Measurements from ENCODE around the gene BTN1A1.

The BTN1A1 gene

GRCh38 chr6:26537160-26537845 is 37.2 kb downstream of the BTN1A1 start (continued):
- TF ChIP-seq ZBTB26 (tag by site-specific recombination; optimal IDR thresholded peaks at IDR 0.05) (peak; percentile 77), ZSCAN5A (tag by site-specific recombination; IDR thresholded peaks at IDR 0.05) (peak; percentile 80), SP3 (tag by site-specific recombination; IDR thresholded peaks at IDR 0.05) (peak; percentile 63), ZNF16 (tag by site-specific recombination; IDR thresholded peaks at IDR 0.05; ENCODE audit: low read depth) (no peak), KLF8 (tag by site-specific recombination; IDR thresholded peaks at IDR 0.05) (peak; percentile 74), ZNF335 (tag by site-specific recombination; conservative IDR thresholded peaks at IDR 0.05) (peak; percentile 64), ZNF76 (tag by site-specific recombination; IDR thresholded peaks at IDR 0.05; ENCODE audit: borderline replicate concordance, low read depth) (peak; percentile 58; the same call in 1 of the 2 replicates), ZXDB (tag by site-specific recombination; IDR thresholded peaks at IDR 0.05) (peak; percentile 90), ZNF324 (tag by site-specific recombination; IDR thresholded peaks at IDR 0.05) (peak; percentile 73; the same call in 1 of the 2 replicates), RBAK (tag by site-specific recombination; IDR thresholded peaks at IDR 0.05) (no peak), ZNF658 (tag by site-specific recombination; IDR thresholded peaks at IDR 0.05) (no peak), ZBTB21 (tag by site-specific recombination; IDR thresholded peaks at IDR 0.05) (peak; percentile 76), ZNF37A (tag by site-specific recombination; IDR thresholded peaks at IDR 0.05) (peak; percentile 34; the same call in 1 of the 2 replicates), GLI4 (tag by site-specific recombination; IDR thresholded peaks at IDR 0.05) (peak; percentile 49; the same call in 1 of the 2 replicates), ZNF10 (tag by site-specific recombination; IDR thresholded peaks at IDR 0.05) (peak; percentile 79), IKZF3 (tag by site-specific recombination; IDR thresholded peaks at IDR 0.05) (peak; percentile 100), SP7 (tag by site-specific recombination; IDR thresholded peaks at IDR 0.05) (peak; percentile 82)

GRCh38 chr6:26537846-26538571 is 37.9 kb downstream of the BTN1A1 start, which contains the start of gene HMGN4:
HMGN4 (plus strand) TSS chr6:26538366; CDS start chr6:26545207, 6,841 bp downstream.
- Histone ChIP-seq H3K9me3 (ENCODE audit: control insufficient read depth, insufficient read depth, low read depth, low read length) (no peaks in the 10 kb centered on the region), H3K4me3 (ENCODE audit: low read depth, low read length) (peak within 1 kb of the TSS; percentile 76), H3K36me3 (ENCODE audit: control insufficient read depth in 2 of 2, insufficient read depth in 1 of 2, low read length in 2 of 2) (peaks cover 3 to 10% of the 10 kb centered on the region in 2 experiments; a peak in 2 of 3 replicates), H3K27ac (ENCODE audit: extremely low read depth, low read depth, low read length) (peak within 1 kb of the TSS; percentile 79), H3K4me1 (ENCODE audit: control insufficient read depth, insufficient read depth, low read length) (peaks cover 5% of the 10 kb centered on the region; the same call in 1 of the 2 replicates)
- CTCF ChIA-PET = interaction anchor here (0.6 to 2.7 kb wide), 9 partner anchors 14 to 1148 kb away, joined by 3 to 9 read pairs (median 3); partner anchors contain the start of gene BTN2A2
- POLR2A ChIA-PET = interaction anchor here (0.6 to 2.6 kb wide), 24 partner anchors 8 to 322 kb away, joined by 3 to 29 read pairs (median 6); a partner anchor contains a TSS
- TF ChIP-seq ZNF335 (tag by site-specific recombination; conservative IDR thresholded peaks at IDR 0.05) = peak; percentile 90
- no peak for TF ChIP-seq ZNF707 (tag by site-specific recombination; IDR thresholded peaks at IDR 0.05)
- TF ChIP-seq ZNF629 (tag by site-specific recombination; IDR thresholded peaks at IDR 0.05) = peak; percentile 41; the same call in 1 of the 2 replicates
- TF ChIP-seq FEZF1 (tag by site-specific recombination; IDR thresholded peaks at IDR 0.05) = no peak
- peak; percentile 94 for TF ChIP-seq ZBTB11 (tag by site-specific recombination; conservative IDR thresholded peaks at IDR 0.05; ENCODE audit: low read depth)
- TF ChIP-seq ZNF324 (tag by site-specific recombination; IDR thresholded peaks at IDR 0.05) = peak; percentile 79
- TF ChIP-seq PRDM6 (tag by site-specific recombination; IDR thresholded peaks at IDR 0.05) = peak; percentile 52; the same call in 1 of the 2 replicates
- TF ChIP-seq ZNF362 (tag by site-specific recombination; IDR thresholded peaks at IDR 0.05) = peak; percentile 99
- peak; percentile 72 for TF ChIP-seq ZBTB26 (tag by site-specific recombination; optimal IDR thresholded peaks at IDR 0.05)
